ENCODE results near the gene PRKAB1. TPM values are rescaled to one million over a fixed set of nuclear protein-coding genes. Genes with fewer than 3 reads are reported as not detected.
"Not testable (repeated sequence)": the region's sequence is repeated elsewhere in the genome, so short reads cannot be mapped to it uniquely, and the experiment has no call there.

The PRKAB1 gene
- total RNA-seq, 1 donor from 2014 or later, result 45.6 TPM

GRCh38 chr12:119704065-119704747 lies 36.3 kb downstream of the PRKAB1 start:
- intact Hi-C loops (cut with DNase I), result no loop called here
- no peak for ATAC-seq
- Histone ChIP-seq H3K9me3 (no peaks in the 10 kb centered on the region), H3K4me1 (no peaks in the 10 kb centered on the region), H3K4me3 (no peak overlapping the region), H3K27ac (no peak overlapping the region), H3K27me3 (ENCODE audit: low read depth) (no peaks in the 10 kb centered on the region), H3K36me3 (peaks cover 5% of the 10 kb centered on the region)
- DNase-seq, result no peak
- TF ChIP-seq, protein P1, sequence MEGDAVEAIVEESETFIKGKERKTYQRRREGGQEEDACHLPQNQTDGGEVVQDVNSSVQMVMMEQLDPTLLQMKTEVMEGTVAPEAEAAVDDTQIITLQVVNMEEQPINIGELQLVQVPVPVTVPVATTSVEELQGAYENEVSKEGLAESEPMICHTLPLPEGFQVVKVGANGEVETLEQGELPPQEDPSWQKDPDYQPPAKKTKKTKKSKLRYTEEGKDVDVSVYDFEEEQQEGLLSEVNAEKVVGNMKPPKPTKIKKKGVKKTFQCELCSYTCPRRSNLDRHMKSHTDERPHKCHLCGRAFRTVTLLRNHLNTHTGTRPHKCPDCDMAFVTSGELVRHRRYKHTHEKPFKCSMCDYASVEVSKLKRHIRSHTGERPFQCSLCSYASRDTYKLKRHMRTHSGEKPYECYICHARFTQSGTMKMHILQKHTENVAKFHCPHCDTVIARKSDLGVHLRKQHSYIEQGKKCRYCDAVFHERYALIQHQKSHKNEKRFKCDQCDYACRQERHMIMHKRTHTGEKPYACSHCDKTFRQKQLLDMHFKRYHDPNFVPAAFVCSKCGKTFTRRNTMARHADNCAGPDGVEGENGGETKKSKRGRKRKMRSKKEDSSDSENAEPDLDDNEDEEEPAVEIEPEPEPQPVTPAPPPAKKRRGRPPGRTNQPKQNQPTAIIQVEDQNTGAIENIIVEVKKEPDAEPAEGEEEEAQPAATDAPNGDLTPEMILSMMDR (IDR thresholded peaks at IDR 0.05), result no peak

DNA sequence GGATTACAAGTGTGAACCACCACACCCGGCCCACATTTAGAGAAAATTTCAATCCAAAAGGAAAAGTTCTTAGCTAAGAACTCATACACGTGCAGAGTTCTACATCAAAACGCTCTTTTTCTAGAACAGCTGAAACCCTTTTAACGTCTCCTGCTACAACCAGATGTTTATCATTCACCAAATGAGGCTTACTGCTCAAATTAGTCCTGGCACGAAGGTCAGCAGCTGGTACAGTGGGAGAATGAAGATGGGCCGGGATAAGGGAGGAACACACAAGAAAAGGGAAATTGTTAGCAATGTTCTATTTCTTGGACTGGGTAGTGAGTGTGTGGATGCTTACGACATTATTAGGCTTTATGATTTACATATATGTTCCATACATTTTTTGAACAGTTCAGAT lies 37.2 kb downstream of the PRKAB1 start:
- intact Hi-C loops (cut with DNase I), result no loop called here
- Histone ChIP-seq H3K27ac (no peak overlapping the region), H3K27me3 (ENCODE audit: low read depth) (no peaks in the 10 kb centered on the region), H3K4me1 (no peaks in the 10 kb centered on the region), H3K4me3 (no peak overlapping the region), H3K36me3 (peaks cover 5% of the 10 kb centered on the region), H3K9me3 (no peaks in the 10 kb centered on the region)
- TF ChIP-seq, protein P1 (IDR thresholded peaks at IDR 0.05), result no peak
- no peak for DNase-seq
- ATAC-seq, result no peak

DNA sequence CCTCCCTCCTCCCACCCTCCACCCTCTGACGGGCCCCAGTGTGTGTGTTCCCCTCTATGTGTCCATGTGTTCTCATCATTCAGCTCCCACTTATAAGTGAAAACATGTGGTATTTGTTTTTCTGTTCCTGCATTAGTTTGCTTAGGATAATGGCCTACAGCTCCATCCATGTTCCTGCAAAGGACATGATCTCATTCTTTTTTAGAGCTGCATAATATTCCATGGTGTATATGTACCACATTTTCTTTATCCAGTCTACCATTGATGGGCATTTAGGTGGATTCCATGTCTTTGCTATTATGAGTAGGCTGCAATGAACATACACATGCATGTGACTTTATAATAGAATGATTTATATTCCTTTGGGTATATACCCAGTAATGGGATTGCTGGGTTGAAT lies 38.5 kb downstream of the PRKAB1 start:
- H3K27me3 ChIP-seq (ENCODE audit: low read depth); H3K4me3 ChIP-seq; H3K4me1 ChIP-seq; H3K36me3 ChIP-seq; H3K27ac ChIP-seq; intact Hi-C loops (cut with DNase I); DNase-seq; H3K9me3 ChIP-seq; ATAC-seq: not testable (repeated sequence)

- H3K36me3 ChIP-seq, result peaks cover 7% of the 10 kb centered on the region
- peaks cover 24% of the 10 kb centered on the region for H3K4me1 ChIP-seq
- peak; percentile 75 for DNase-seq
These were observed 42.5 kb downstream of the PRKAB1 start for GRCh38 chr12:119710374-119710964.

DNA sequence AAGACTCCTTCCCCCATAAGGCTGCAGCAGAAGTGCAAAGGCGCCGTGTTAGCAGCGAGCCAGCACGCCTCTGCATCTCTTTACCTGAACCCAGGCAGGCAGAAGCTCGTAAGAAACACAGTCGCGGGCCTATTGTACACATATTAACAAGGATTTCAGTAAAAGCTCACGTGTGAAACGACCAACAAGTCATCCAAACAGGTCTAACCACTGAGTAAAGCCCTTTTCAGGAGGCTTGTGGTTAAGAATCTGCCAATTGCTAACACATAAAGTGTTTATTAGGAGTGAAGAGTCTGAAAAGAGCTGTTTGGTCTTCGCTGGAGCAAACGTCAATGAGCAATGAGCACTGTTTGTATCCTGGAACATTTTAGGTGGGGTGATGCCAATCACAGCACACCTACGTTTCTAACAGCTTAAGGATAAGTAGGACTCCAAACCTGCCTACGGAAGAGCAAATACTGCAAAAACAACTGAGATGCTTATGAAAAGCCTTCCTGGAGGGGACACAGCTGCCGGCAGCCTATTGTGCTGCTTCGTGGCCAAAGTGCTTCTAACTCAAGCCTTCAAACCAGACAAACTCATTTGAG lies 43.1 kb downstream of the PRKAB1 start:
- Histone ChIP-seq H3K4me3 (no peak overlapping the region), H3K9me3 (no peaks in the 10 kb centered on the region), H3K4me1 (peaks cover 30% of the 10 kb centered on the region), H3K27ac (peak overlapping the region; percentile 85), H3K36me3 (peaks cover 7% of the 10 kb centered on the region), H3K27me3 (ENCODE audit: low read depth) (no peaks in the 10 kb centered on the region)
- intact Hi-C loops (cut with DNase I), result no loop called here
- TF ChIP-seq, protein P1 (IDR thresholded peaks at IDR 0.05), result no peak
- ATAC-seq (peak; percentile 88 to 89), DNase-seq (peak; percentile 71)

More at GRCh38 chr12:119710374-119710964, 42.5 kb downstream of the PRKAB1 start:
- no peaks in the 10 kb centered on the region for H3K27me3 ChIP-seq (ENCODE audit: low read depth)
- no peak overlapping the region for H3K4me3 ChIP-seq
- intact Hi-C loops (cut with DNase I), result no loop called here
- H3K9me3 ChIP-seq, result no peaks in the 10 kb centered on the region
- ATAC-seq, result peak; percentile 71 to 81
- H3K27ac ChIP-seq, result peak overlapping the region; percentile 85
- TF ChIP-seq, protein P1 (IDR thresholded peaks at IDR 0.05), result no peak

DNA sequence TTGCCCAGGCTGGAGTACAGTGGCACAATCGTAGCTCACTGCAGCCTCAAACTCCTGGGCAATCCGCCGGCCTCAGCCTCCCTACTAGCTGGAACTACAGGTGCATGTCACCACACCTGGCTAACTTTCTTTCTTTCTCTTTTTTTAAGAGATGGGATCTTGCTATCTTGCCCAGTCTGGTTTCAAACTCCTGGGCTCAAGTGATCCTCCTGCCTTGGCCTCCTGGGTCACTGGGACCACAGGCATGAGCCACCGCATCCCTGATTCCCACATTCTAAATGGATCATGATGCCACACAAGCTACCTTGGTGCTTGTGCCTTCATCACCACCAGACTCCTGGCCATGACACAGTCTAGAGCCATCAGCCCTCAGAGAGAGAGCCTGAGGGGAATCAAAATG lies 43.8 kb downstream of the PRKAB1 start:
- intact Hi-C loops (cut with DNase I), result no loop called here
- Histone ChIP-seq H3K4me1 (peaks cover 37% of the 10 kb centered on the region), H3K9me3 (no peaks in the 10 kb centered on the region), H3K27me3 (ENCODE audit: low read depth) (no peaks in the 10 kb centered on the region), H3K36me3 (peaks cover 7% of the 10 kb centered on the region), H3K4me3 (no peak overlapping the region), H3K27ac (peak overlapping the region; percentile 85)
- ATAC-seq (no peak), DNase-seq (no peak)
- TF ChIP-seq, protein P1 (IDR thresholded peaks at IDR 0.05), result no peak
